H9 (cell line): ENCODE results near the gene CLDN11. TPM values are rescaled to one million over a fixed set of nuclear protein-coding genes. Genes with fewer than 3 reads are reported as not detected.

Source experiments
- DNase-seq: peaks from one replicate; pipeline ENCODE4 v3.0.0-alpha.2; 2017
- H2AFZ ChIP-seq: one replicate; pipeline ENCODE4 v1.6.1; 2013; ENCODE audit warnings: mild to moderate bottlenecking, low read length, control low read depth, moderate library complexity
- H2AK5ac ChIP-seq: 2 replicates; pipeline ENCODE4 v1.6.1; 2013; ENCODE audit warnings: low read length, control low read depth, mixed read lengths; ENCODE audit not compliant: insufficient read length
- H2BK120ac ChIP-seq: one replicate; pipeline ENCODE4 v1.6.1; 2013; ENCODE audit warnings: low read depth, mild to moderate bottlenecking, low read length, control low read depth, inconsistent platforms; ENCODE audit not compliant: poor library complexity, severe bottlenecking
- H2BK12ac ChIP-seq: 2 replicates; pipeline ENCODE4 v1.6.1; 2013; ENCODE audit warnings: low read length, control low read depth, mixed read lengths, low read depth; ENCODE audit not compliant: insufficient read length
- H2BK15ac ChIP-seq: 2 replicates; pipeline ENCODE4 v1.6.1; 2013; ENCODE audit warnings: low read depth, low read length, control low read depth
- H2BK20ac ChIP-seq: one replicate; pipeline ENCODE4 v1.6.1; 2013; ENCODE audit warnings: low read depth, mild to moderate bottlenecking, low read length, control low read depth, inconsistent platforms; ENCODE audit not compliant: poor library complexity, severe bottlenecking
- H2BK5ac ChIP-seq: 2 replicates; pipeline ENCODE4 v1.6.1; 2013; ENCODE audit warnings: low read length, control low read depth, mixed read lengths; ENCODE audit not compliant: insufficient read length
- H3K14ac ChIP-seq: 2 replicates; pipeline ENCODE4 v1.6.1; 2013; ENCODE audit warnings: low read length, control low read depth; ENCODE audit not compliant: insufficient read depth
- H3K18ac ChIP-seq: 2 replicates; pipeline ENCODE4 v1.6.1; 2013; ENCODE audit warnings: low read depth, mild to moderate bottlenecking, mixed read lengths, low read length, control low read depth; ENCODE audit not compliant: insufficient read length
- H3K23ac ChIP-seq: 2 replicates; pipeline ENCODE4 v1.6.1; 2013; ENCODE audit warnings: low read length, control low read depth, mixed read lengths, low read depth; ENCODE audit not compliant: insufficient read length
- H3K23me2 ChIP-seq: 2 replicates; pipeline ENCODE4 v1.6.1; 2013; ENCODE audit warnings: low read depth, mild to moderate bottlenecking, mixed read lengths, low read length, control low read depth; ENCODE audit not compliant: insufficient read length, poor library complexity, severe bottlenecking
- H3K27ac ChIP-seq: 2 replicates; pipeline ENCODE4 v1.5.1; 2013; ENCODE audit warnings: low read length, control low read depth, mixed read lengths, low read depth; ENCODE audit not compliant: insufficient read length
- H3K27me3 ChIP-seq: 2 replicates; pipeline ENCODE4 v1.6.1; 2013; ENCODE audit warnings: low read length, control low read depth, inconsistent platforms; ENCODE audit not compliant: insufficient read depth
- H3K4ac ChIP-seq: 2 replicates; pipeline ENCODE4 v1.6.1; 2013; ENCODE audit warnings: low read depth, mild to moderate bottlenecking, control low read depth, inconsistent platforms, low read length, moderate library complexity
- H3K4me1 ChIP-seq: 2 replicates; pipeline ENCODE4 v1.6.1; 2013; ENCODE audit warnings: low read length, control low read depth, inconsistent platforms; ENCODE audit not compliant: insufficient read depth
- H3K4me2 ChIP-seq: 2 replicates; pipeline ENCODE4 v1.6.1; 2013; ENCODE audit warnings: low read length, control low read depth, mixed read lengths; ENCODE audit not compliant: insufficient read length, insufficient read depth
- H3K56ac ChIP-seq: 2 replicates; pipeline ENCODE4 v1.6.1; 2013; ENCODE audit warnings: low read depth, mild to moderate bottlenecking, mixed read lengths, low read length, control low read depth; ENCODE audit not compliant: insufficient read length
- H3K79me1 ChIP-seq: 2 replicates; pipeline ENCODE4 v1.6.1; 2013; ENCODE audit warnings: low read depth, mild to moderate bottlenecking, moderate library complexity, low read length, control low read depth, inconsistent platforms; ENCODE audit not compliant: insufficient read depth, poor library complexity, severe bottlenecking
- H3K79me2 ChIP-seq: 2 replicates; pipeline ENCODE4 v1.6.1; 2013; ENCODE audit warnings: low read length, control low read depth, inconsistent platforms; ENCODE audit not compliant: insufficient read depth
- H3K9ac ChIP-seq: 2 replicates; pipeline ENCODE4 v1.6.1; 2013; ENCODE audit warnings: low read length, control low read depth, mixed read lengths; ENCODE audit not compliant: insufficient read length; ENCODE audit errors: extremely low read depth
- H3K9me3 ChIP-seq: one replicate; pipeline ENCODE4 v1.6.1; 2013; ENCODE audit warnings: low read depth, low read length, inconsistent platforms; ENCODE audit not compliant: control insufficient read depth
- H3T11ph ChIP-seq: one replicate; pipeline ENCODE4 v1.6.1; 2013; ENCODE audit warnings: mild to moderate bottlenecking, low read length, control low read depth, inconsistent platforms
- H4K20me1 ChIP-seq: one replicate; pipeline ENCODE4 v1.6.1; 2013; ENCODE audit not compliant: control insufficient read depth, insufficient read length, insufficient read depth
- H4K5ac ChIP-seq: 2 replicates; pipeline ENCODE4 v1.6.1; 2013; ENCODE audit warnings: low read depth, mild to moderate bottlenecking, mixed read lengths, low read length, control low read depth; ENCODE audit not compliant: insufficient read length
- H4K8ac ChIP-seq: replicated peaks from 2 replicates; pipeline ENCODE4 v1.6.1; 2013; ENCODE audit warnings: low read length, control low read depth, mixed read lengths, low read depth; ENCODE audit not compliant: insufficient read length
- H4K91ac ChIP-seq: 2 replicates; pipeline ENCODE4 v1.6.1; 2013; ENCODE audit warnings: low read depth, mild to moderate bottlenecking, moderate library complexity, mixed read lengths, low read length, control low read depth; ENCODE audit not compliant: insufficient read length
- H3K27ac Mint-ChIP-seq, 3 experiments: 2 replicates in 2 of 3; 3 replicates in 1 of 3; pipeline ENCODE4 v1.8.0; 2020 to 2021; ENCODE audit warnings: mixed read lengths in 3 of 3, mild to moderate bottlenecking in 1 of 3, moderate library complexity in 1 of 3
- H3K27me3 Mint-ChIP-seq: 2 replicates; pipeline ENCODE4 v1.8.0; 2021; ENCODE audit warnings: low read depth, mild to moderate bottlenecking, moderate library complexity, mixed read lengths
- H3K36me3 Mint-ChIP-seq, 3 experiments: 2 replicates in 2 of 3; 3 replicates in 1 of 3; pipeline ENCODE4 v1.8.0; 2020 to 2021; ENCODE audit warnings: low read depth in 3 of 3, mixed read lengths in 3 of 3; ENCODE audit not compliant: insufficient read depth in 1 of 3
- H3K4me1 Mint-ChIP-seq, 2 experiments: 2 replicates each; pipeline ENCODE4 v1.8.0; 2020; ENCODE audit warnings: mixed read lengths in 2 of 2
- H3K4me3 Mint-ChIP-seq, 2 experiments: 2 replicates in 1 of 2; 3 replicates in 1 of 2; pipeline ENCODE4 v1.8.0; 2020 to 2021; ENCODE audit warnings: mild to moderate bottlenecking in 2 of 2, mixed read lengths in 2 of 2, moderate library complexity in 1 of 2
- H3K9me3 Mint-ChIP-seq, 2 experiments: 2 replicates in 1 of 2; 3 replicates in 1 of 2; pipeline ENCODE4 v1.8.0; 2020; ENCODE audit warnings: mild to moderate bottlenecking in 2 of 2, mixed read lengths in 2 of 2, moderate library complexity in 1 of 2
- CTCF ChIP-seq: fragments of 200-600 bp; sonication (generic); conservative IDR thresholded peaks from 3 replicates; pipeline ENCODE4 v1.8.0; 2021; ENCODE audit warnings: antibody characterized with exemption, mild to moderate bottlenecking
- WGBS: extraction: QIAGEN DNeasy Blood & Tissue Kit; methylation state at CpG from one replicate; pipeline ENCODE4 v1.1.7; 2013; ENCODE audit warnings: missing lambda C conversion rate, low lambda C conversion rate, mixed read lengths; ENCODE audit not compliant: insufficient read length; ENCODE audit errors: extremely low coverage; 5-methylcytosine and 5-hydroxymethylcytosine counted together
- total RNA-seq: library from RNA; stranded (reverse); gene quantifications from 2 replicates; pipeline ENCODE4 v1.2.1, GENCODE V29; 2021

Gene CLDN11
- total RNA-seq, 1 experiment from 2014 or later: 1.7 TPM

GRCh38 chr3:170470063-170471016, 51.7 kb downstream of the CLDN11 start:
- Histone ChIP-seq H3K79me1 (no peaks in the 10 kb centered on the region), H2BK12ac (no peak overlapping the region), H3K27ac (no peak overlapping the region), H4K5ac (no peak overlapping the region), H3K18ac (no peak overlapping the region), H4K20me1 (no peaks in the 10 kb centered on the region), H3K79me2 (no peaks in the 10 kb centered on the region; the same call in 1 of the 2 replicates), H3K14ac (no peak overlapping the region), H3K4me2 (no peak overlapping the region), H4K8ac (no peak overlapping the region), H3K4me1 (no peaks in the 10 kb centered on the region; the same call in 1 of the 2 replicates), H2BK20ac (no peak overlapping the region), H3T11ph (no peak overlapping the region), H3K4ac (no peak overlapping the region), H3K27me3 (no peaks in the 10 kb centered on the region), H2BK120ac (no peak overlapping the region), H4K91ac (no peak overlapping the region), H2BK15ac (no peak overlapping the region), H2AFZ (no peak overlapping the region), H3K9ac (peak overlapping the region; percentile 10), H3K56ac (no peak overlapping the region), H2AK5ac (no peak overlapping the region), H3K23ac (no peak overlapping the region), H3K23me2 (no peaks in the 10 kb centered on the region), H2BK5ac (no peak overlapping the region), H3K9me3 (no peaks in the 10 kb centered on the region)
- Mint-ChIP-seq H3K27ac (peak overlapping the region in 2 of 3 experiments; percentile 1 to 71; a peak in 3 of 7 replicates), H3K27me3 (no peaks in the 10 kb centered on the region), H3K4me3 (no peak overlapping the region), H3K9me3 (no peaks in the 10 kb centered on the region), H3K4me1 (peaks cover 31 to 44% of the 10 kb centered on the region in 2 experiments), H3K36me3 (no peaks in the 10 kb centered on the region)
- no peak for TF ChIP-seq CTCF
- no peak for DNase-seq
- no CpG with 5 or more reads among the region's 9 CpGs for WGBS
